GM23338 (cell line): ENCODE data around the gene CHKB.
A peak's percentile ranks its signal among the peaks of the same experiment; 100 is the strongest.

Experiments used
- CREB1 ChIP-seq: fragments of 250-450 bp; sonication (Bioruptor Pico); IDR thresholded peaks from 2 replicates; pipeline ENCODE4 v1.5.0; 2020; ENCODE audit warnings: low read depth, mild to moderate bottlenecking, moderate library complexity
- CTCF ChIP-seq, 2 experiments: fragments of 200-600 bp in 1 of 2; sonication (generic) in 1 of 2; conservative IDR thresholded peaks; 2 replicates each; pipeline versions ENCODE4 v1.5.1 to v1.6.1; 2016 to 2017; ENCODE audit warnings: antibody characterized with exemption in 2 of 2, low read depth in 2 of 2, mild to moderate bottlenecking in 2 of 2, moderate library complexity in 1 of 2
- ETS1 ChIP-seq: IDR thresholded peaks from 2 replicates; pipeline ENCODE4 v1.6.1; 2016; ENCODE audit warnings: antibody characterized with exemption
- EZH2 ChIP-seq: fragments of 200-600 bp; sonication (generic); IDR thresholded peaks from one replicate; pipeline ENCODE4 v1.8.0; 2017; ENCODE audit warnings: antibody characterized with exemption, mild to moderate bottlenecking, low read depth; ENCODE audit not compliant: unreplicated experiment
- POLR2AphosphoS5 ChIP-seq: IDR thresholded peaks from 2 replicates; pipeline ENCODE4 v1.6.1; 2016; ENCODE audit warnings: antibody characterized with exemption, low read depth

- TF ChIP-seq POLR2AphosphoS5: no peak
- TF ChIP-seq CTCF (conservative IDR thresholded peaks at IDR 0.05; ENCODE audit: low read depth in 2 of 2): no peak
- peak; percentile 40 for TF ChIP-seq EZH2
- no peak for TF ChIP-seq CREB1
- TF ChIP-seq ETS1: no peak
Measured at GRCh38 chr22:50602338-50602700, 19.7 kb upstream of the CHKB start.
